MG63 (cell line): ENCODE measurements around the gene TSPAN1. TPM values are rescaled to one million over a fixed set of nuclear protein-coding genes. Genes with fewer than 3 reads are reported as not detected.

Experiments
- DNase-seq: peaks from one replicate; pipeline ENCODE4 v3.0.0-alpha.2; 2020
- H3K27me3 ChIP-seq: fragments of 250-450 bp; sonication (Bioruptor Pico); 2 replicates; pipeline ENCODE4 v1.5.1; 2020; ENCODE audit warnings: mild to moderate bottlenecking, moderate library complexity
- H3K36me3 ChIP-seq: fragments of 250-450 bp; sonication (Bioruptor Pico); 2 replicates; pipeline ENCODE4 v1.5.1; 2020; ENCODE audit warnings: mild to moderate bottlenecking, moderate library complexity
- H3K4me3 ChIP-seq: fragments of 250-450 bp; sonication (Bioruptor Pico); 2 replicates; pipeline ENCODE4 v1.5.1; 2020; ENCODE audit warnings: mild to moderate bottlenecking, moderate library complexity
- H3K9me3 ChIP-seq: fragments of 250-450 bp; sonication (Bioruptor Pico); 2 replicates; pipeline ENCODE4 v1.5.1; 2020; ENCODE audit warnings: mild to moderate bottlenecking, moderate library complexity
- total RNA-seq: library from RNA; depleted of rRNA; stranded (reverse); fragments of >200 nt; shearing (Covaris generic); gene quantifications from 2 replicates; pipeline ENCODE4 v1.2.3, GENCODE V29; 2014; ENCODE audit warnings: low replicate concordance

Gene TSPAN1
- total RNA-seq, 1 experiment from 2014 or later = not detected

DNA sequence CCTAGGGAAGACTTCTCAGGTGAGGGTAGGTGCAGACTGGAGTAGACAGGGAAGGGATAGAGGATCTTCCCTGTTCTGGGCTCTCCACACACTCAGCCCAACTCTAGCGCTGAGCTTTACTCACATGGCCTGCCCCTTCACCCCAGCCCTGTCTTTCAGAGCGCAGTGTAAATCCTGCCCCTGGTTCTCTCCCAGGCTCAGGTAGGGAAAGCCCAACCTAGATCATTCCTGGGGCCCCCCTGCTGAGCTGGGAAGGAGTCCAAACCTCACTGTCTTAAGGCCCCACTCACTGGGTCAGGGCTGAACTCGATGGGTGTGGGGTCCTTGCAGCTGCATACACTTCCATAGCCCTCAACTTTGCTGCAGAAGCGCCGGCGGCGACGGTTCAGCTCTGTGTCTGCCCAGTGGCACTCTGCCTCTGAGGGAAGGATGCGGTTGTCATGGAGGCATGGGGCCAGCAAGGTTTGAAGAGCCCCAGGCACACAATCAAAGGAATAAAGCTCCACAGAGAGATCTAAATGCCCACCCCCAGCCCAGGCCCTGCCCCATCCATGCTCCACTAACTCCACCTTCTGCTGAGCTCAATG, 19.2 kb downstream of the TSPAN1 start:
- H3K36me3 ChIP-seq = peaks cover 40% of the 10 kb centered on the region
- DNase-seq = no peak
- H3K4me3 ChIP-seq = no peak overlapping the region
- no peaks in the 10 kb centered on the region for H3K27me3 ChIP-seq
- H3K9me3 ChIP-seq = no peaks in the 10 kb centered on the region

- peaks cover 40% of the 10 kb centered on the region for H3K36me3 ChIP-seq
These were observed 19.8 kb downstream of the TSPAN1 start for GRCh38 chr1:46194641-46195193.

DNA sequence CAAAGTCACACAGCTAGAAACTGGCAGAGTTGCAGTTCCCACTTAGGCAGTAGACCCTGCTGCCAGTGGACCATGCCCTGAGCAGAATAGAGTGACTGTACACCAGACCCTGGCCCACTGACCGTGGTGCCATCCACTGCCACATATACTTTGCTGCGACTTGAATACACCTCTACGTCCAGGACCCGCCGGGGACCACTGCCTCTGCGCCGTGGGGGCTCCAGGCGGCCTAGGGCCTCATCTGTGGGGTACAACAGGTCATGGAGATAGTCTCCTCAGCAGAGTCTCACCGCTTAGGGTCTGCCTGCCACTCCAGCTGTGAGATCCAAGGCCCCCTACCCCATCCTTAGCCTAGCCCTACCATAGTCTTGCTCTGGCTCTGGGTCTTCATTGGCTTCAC, 21.7 kb downstream of the TSPAN1 start:
- Histone ChIP-seq H3K36me3 (peaks cover 29% of the 10 kb centered on the region), H3K9me3 (no peaks in the 10 kb centered on the region), H3K4me3 (no peak overlapping the region), H3K27me3 (no peaks in the 10 kb centered on the region)
- no peak for DNase-seq

More at GRCh38 chr1:46194641-46195193, 19.8 kb downstream of the TSPAN1 start:
- H3K4me3 ChIP-seq = no peak overlapping the region
- DNase-seq = no peak
- no peaks in the 10 kb centered on the region for H3K9me3 ChIP-seq
- H3K27me3 ChIP-seq = no peaks in the 10 kb centered on the region

- H3K4me3 ChIP-seq = peak overlapping the region; percentile 89
- H3K36me3 ChIP-seq = peaks cover 29% of the 10 kb centered on the region
- H3K27me3 ChIP-seq = no peaks in the 10 kb centered on the region
- DNase-seq = no peak
- no peaks in the 10 kb centered on the region for H3K9me3 ChIP-seq
These were observed 22.7 kb downstream of the TSPAN1 start for GRCh38 chr1:46197560-46197963.

DNA sequence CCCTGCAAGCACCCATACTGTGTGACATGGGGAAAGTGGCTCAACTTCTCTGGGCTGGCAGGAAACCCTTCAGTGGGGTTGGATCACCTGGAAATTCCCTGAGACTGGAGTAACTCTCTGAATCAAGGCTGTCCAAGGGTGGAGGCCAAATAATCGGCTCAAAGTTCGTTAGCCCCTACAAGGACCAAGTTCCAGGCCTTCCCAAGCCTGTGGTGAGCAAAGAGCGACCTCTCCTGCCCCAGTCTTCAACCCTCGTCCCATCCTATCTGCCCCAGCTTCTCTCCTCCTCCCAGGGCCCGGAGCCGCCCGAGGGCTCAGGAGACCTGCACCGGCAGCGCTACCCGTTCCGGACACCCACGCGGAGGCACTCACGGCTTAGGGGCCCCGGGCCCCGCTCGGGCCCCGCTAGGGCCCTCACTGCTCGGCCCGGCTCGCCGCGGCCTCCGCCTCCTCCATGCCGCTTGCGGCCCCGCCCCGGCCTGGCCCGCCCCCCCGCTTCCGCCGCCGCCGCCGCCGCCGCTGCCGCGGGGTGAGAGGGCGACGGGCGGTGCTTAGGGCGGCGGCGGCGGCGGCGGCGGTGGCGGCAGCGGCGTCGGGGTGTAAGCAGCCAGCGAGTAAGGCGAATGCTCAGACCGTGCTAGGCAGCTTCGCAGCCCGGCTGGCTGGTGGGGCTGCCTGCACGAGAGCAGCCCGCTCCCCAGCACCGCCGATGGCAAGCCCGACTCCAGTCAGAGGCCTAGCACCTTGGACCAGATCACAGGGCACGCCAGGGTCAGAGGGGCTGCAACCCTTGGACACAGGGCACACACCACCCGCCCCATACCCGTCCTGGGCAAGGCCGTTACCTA, 23.3 kb downstream of the TSPAN1 start, which contains the start of gene POMGNT1:
POMGNT1 (minus strand) TSS at position 471 of the 848 bp plus-strand sequence. CDS start 613 bp downstream, outside the sequence.
- peak; percentile 77 for DNase-seq
- H3K9me3 ChIP-seq = no peaks in the 10 kb centered on the region
- peak within 1 kb of the TSS; percentile 89 for H3K4me3 ChIP-seq
- no peaks in the 10 kb centered on the region for H3K27me3 ChIP-seq
- peaks cover 26% of the 10 kb centered on the region for H3K36me3 ChIP-seq

- no peak for DNase-seq
- Histone ChIP-seq H3K27me3 (no peaks in the 10 kb centered on the region), H3K9me3 (no peaks in the 10 kb centered on the region), H3K36me3 (peaks cover 20% of the 10 kb centered on the region), H3K4me3 (peak overlapping the region; percentile 89)
These were observed 24.4 kb downstream of the TSPAN1 start for GRCh38 chr1:46199233-46199749.

DNA sequence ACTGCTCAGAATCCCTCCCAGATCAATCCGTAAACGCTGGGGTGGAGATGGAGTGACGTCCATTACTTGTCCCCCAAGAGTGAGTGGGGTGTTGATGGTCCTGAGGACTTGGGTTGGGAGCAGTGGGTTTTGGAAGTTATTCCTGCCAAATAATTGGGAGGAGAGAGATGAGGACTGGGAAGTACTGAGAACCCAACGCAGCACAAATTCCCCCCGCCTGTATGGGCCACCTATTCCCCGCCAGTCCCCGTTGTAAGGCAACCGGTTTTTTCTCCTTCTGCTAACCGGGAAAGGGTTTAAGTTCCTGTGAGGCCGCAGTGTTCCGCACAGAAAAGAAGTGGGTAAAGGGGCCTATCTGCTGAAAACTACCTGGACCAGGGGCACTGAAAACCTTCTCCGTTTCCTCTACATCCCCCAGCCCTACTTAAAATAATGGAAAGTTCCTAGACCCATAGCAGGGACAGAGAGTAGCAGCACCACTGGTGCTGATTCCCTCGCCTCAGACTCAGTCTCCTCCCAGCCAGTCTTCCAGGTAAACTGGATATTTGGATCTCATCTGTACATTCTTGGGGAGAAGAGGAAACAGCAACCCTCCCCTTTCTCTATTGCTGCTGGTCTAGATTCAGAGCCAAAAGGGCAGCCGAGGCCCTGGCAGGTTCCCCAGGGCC, 29.0 kb downstream of the TSPAN1 start:
- H3K9me3 ChIP-seq = no peaks in the 10 kb centered on the region
- DNase-seq = no peak
- H3K27me3 ChIP-seq = no peaks in the 10 kb centered on the region
- H3K36me3 ChIP-seq = no peaks in the 10 kb centered on the region
- no peak overlapping the region for H3K4me3 ChIP-seq

DNA sequence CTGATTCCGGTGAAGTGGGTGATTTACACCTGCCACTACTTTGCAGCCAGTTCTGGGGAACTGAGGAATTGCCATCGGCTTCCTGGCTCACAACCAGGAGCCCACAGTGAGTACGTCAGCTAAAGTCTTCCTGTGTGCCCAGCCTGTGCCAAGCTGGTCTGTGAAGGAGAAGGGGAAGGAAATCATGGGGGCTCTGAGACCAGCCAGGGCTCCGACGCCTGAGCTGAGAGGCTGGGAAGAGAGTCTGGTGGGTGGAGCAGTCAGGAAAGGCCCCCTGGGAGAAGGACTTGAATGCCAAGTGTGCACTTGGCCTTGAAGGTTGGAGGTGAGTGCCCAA, 29.5 kb downstream of the TSPAN1 start:
- no peak for DNase-seq
- H3K4me3 ChIP-seq = no peak overlapping the region
- H3K36me3 ChIP-seq = no peaks in the 10 kb centered on the region
- H3K9me3 ChIP-seq = no peaks in the 10 kb centered on the region
- H3K27me3 ChIP-seq = no peaks in the 10 kb centered on the region

- Histone ChIP-seq H3K27me3 (no peaks in the 10 kb centered on the region), H3K36me3 (no peaks in the 10 kb centered on the region), H3K9me3 (no peaks in the 10 kb centered on the region), H3K4me3 (no peak overlapping the region)
- DNase-seq = no peak
These were observed 30.3 kb downstream of the TSPAN1 start for GRCh38 chr1:46205141-46205540.

GRCh38 chr1:46205791-46206190, 30.9 kb downstream of the TSPAN1 start:
- no peak for DNase-seq

GRCh38 chr1:46206399-46206798, 31.5 kb downstream of the TSPAN1 start:
- Histone ChIP-seq H3K36me3 (no peaks in the 10 kb centered on the region), H3K9me3 (no peaks in the 10 kb centered on the region), H3K27me3 (no peaks in the 10 kb centered on the region), H3K4me3 (no peak overlapping the region)
- no peak for DNase-seq

More at GRCh38 chr1:46205791-46206190, 30.9 kb downstream of the TSPAN1 start:
- Histone ChIP-seq H3K36me3 (no peaks in the 10 kb centered on the region), H3K9me3 (no peaks in the 10 kb centered on the region), H3K4me3 (no peak overlapping the region), H3K27me3 (no peaks in the 10 kb centered on the region)

DNA sequence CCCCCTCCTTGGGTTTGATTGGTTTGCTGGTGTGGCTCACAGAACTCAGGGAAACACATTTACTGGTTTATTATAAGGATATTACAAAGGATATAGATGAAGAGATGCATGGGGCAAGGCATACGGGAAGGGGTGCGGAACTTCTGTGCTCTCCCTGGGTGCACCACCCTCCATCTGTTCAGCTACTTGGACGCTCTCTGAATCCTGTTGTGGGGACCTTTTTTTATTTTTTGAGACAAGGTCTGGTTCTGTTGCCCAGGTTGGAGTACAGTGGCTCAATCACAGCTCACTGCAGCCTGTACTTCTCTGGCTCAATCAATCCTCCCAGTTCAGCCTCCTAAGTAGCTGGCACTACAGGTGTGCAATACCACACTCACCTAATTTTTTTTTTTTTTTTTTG, 35.7 kb downstream of the TSPAN1 start:
- H3K27me3 ChIP-seq = no peaks in the 10 kb centered on the region
- H3K4me3 ChIP-seq = no peak overlapping the region
- no peaks in the 10 kb centered on the region for H3K36me3 ChIP-seq
- no peak for DNase-seq
- no peaks in the 10 kb centered on the region for H3K9me3 ChIP-seq

DNA sequence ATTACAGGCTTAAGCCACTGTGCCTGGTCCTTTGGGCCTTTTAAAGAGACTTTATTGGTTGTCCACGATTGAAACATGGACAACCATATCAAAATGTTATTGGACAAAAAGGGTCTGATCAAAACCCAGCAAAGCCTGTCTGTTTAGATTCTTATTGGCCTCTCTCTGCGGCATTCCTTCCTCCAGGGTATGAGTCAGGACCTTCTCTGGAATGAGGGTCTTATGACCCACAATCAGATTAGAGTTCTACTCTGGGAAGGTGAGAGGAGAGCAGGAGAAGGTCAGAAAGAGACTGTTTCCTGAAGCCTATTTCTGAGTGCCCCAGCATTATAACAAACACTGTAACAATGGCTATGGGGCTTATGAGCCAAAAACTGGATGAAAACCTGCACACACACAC, 36.2 kb downstream of the TSPAN1 start:
- Histone ChIP-seq H3K4me3 (no peak overlapping the region), H3K9me3 (no peaks in the 10 kb centered on the region), H3K27me3 (no peaks in the 10 kb centered on the region), H3K36me3 (no peaks in the 10 kb centered on the region)
- DNase-seq = no peak

DNA sequence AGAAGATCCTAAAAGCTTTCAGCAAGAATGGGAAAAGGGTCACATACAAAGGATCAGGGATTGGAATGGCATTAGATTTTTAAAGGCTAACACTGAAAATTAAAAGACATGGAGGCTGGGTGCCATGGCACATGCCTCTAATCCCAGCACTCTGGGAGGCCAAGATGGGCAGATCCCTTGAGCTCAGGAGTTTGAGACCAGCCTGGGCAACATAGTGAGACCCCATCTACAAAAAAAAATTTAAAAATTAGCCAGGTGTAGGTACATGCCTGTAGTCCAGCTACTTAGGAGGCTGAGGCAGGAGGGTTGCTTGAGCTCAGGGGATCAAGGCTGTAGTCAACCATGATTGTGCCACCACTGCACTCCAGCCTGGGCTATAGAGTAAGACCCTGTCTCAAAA, 40.6 kb downstream of the TSPAN1 start:
- H3K27me3 ChIP-seq = no peaks in the 10 kb centered on the region
- DNase-seq = no peak
- H3K4me3 ChIP-seq = no peak overlapping the region
- no peaks in the 10 kb centered on the region for H3K9me3 ChIP-seq
- no peaks in the 10 kb centered on the region for H3K36me3 ChIP-seq

DNA sequence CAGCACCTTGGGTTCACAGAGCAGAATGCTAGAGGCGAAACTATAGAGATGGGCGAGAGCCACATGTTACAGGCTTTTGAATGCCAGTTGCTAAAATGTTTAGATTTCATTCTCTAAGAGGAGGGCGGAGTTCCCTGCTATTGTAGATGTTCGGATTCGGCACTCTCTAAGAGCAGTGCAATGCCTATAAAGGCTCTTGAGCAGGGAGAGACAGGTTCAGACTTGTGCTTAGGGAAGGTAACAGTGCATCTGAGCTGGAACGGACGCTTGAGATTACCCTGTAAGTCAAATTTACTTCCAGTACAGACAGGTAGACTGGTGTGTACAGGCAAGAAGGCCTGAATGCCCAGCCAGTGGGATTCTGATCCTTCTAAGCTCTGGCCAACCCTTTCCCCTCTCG, 43.6 kb downstream of the TSPAN1 start:
- no peak for DNase-seq
- H3K4me3 ChIP-seq = no peak overlapping the region
- H3K9me3 ChIP-seq = no peaks in the 10 kb centered on the region
- no peaks in the 10 kb centered on the region for H3K27me3 ChIP-seq
- no peaks in the 10 kb centered on the region for H3K36me3 ChIP-seq

DNA sequence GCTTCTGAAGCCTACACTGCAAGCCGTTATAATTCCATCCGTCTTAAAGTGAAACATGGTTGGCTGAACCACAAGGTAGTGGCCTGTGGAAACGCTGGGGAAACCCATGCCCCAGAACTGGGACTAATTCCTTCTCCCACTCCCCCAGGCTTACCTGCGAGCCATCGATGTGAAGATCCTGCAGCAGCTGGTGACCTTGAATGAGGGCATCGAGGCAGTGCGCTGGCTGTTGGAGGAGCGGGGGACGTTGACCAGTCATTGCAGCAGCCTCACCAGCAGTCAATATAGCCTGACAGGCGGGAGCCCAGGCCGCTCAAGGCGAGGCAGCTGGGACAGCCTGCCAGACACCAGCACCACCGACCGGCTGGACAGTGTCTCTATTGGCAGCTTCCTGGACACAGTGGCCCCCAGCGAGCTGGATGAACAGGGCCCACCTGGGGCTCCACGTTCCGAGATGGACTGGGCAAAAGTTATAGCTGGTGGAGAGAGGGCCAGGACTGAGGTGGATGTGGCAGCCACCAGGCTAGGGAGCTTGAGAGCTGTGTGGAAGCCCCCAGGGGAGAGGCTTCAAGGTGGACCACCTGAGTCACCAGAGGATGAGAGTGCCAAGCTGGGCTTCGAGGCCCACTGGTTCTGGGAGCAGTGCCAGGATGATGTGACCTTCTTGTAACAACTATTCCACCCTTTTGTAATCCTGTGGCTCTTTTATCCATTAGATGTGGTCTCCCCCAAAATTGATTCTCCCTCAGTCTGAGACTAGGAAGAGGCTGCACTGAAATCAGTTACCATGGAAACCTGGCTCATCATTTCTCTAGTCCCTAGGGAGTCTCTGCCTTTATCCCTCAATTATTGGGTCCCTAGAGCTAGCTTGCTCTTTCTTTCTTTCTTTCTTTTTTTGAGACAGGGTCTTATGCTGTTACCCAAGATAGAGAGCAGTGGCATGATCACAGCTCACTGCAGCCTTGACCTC, 44.9 kb downstream of the TSPAN1 start:
- Histone ChIP-seq H3K27me3 (no peaks in the 10 kb centered on the region), H3K9me3 (no peaks in the 10 kb centered on the region), H3K36me3 (no peaks in the 10 kb centered on the region), H3K4me3 (no peak overlapping the region)
- DNase-seq = no peak
